HG03135 (cell line): ENCODE data around the gene MED14.
A peak's percentile ranks its signal among the peaks of the same experiment; 100 is the strongest.

Source experiments
- ATAC-seq: cut with Tn5 transposase; IDR thresholded peaks from one replicate; pipeline ENCODE4 v1.9.1; 2021; ENCODE audit warnings: mild to moderate bottlenecking, moderate library complexity; ENCODE audit not compliant: unreplicated experiment

Gene MED14

GRCh38 chrX:40671126-40671525 lies 64.2 kb downstream of the MED14 start:
- no peak for ATAC-seq

GRCh38 chrX:40663880-40664630 lies 71.3 kb downstream of the MED14 start:
- no peak for ATAC-seq

GRCh38 chrX:40663078-40663740 lies 72.1 kb downstream of the MED14 start:
- ATAC-seq: no peak

GRCh38 chrX:40661489-40661888 lies 73.9 kb downstream of the MED14 start:
- no peak for ATAC-seq

- ATAC-seq: no peak
These were observed 75.0 kb downstream of the MED14 start for GRCh38 chrX:40660381-40660780.

GRCh38 chrX:40653535-40653934 lies 81.8 kb downstream of the MED14 start:
- ATAC-seq: no peak

- ATAC-seq: no peak
These were observed 82.7 kb downstream of the MED14 start for GRCh38 chrX:40652664-40653063.

GRCh38 chrX:40651620-40652223 lies 83.6 kb downstream of the MED14 start:
- no peak for ATAC-seq

- ATAC-seq: peak; percentile 68
These were observed 87.8 kb downstream of the MED14 start, which contains the start of gene CXorf38 for GRCh38 chrX:40647307-40648197. Gene CXorf38 (minus strand): TSS chrX:40647561. CDS start chrX:40647520, 41 bp downstream.

GRCh38 chrX:40646489-40647306 lies 88.6 kb downstream of the MED14 start:
- ATAC-seq: peak; percentile 27

GRCh38 chrX:40644821-40645358 lies 90.5 kb downstream of the MED14 start:
- peak; percentile 37 for ATAC-seq

- ATAC-seq: no peak
These were observed 91.2 kb downstream of the MED14 start for GRCh38 chrX:40644176-40644575.

GRCh38 chrX:40637687-40638086 lies 97.7 kb downstream of the MED14 start:
- no peak for ATAC-seq

- ATAC-seq: no peak
These were observed 103.1 kb downstream of the MED14 start for GRCh38 chrX:40632199-40632598.

GRCh38 chrX:40628506-40628905 lies 106.8 kb downstream of the MED14 start:
- no peak for ATAC-seq

- ATAC-seq: no peak
These were observed 110.0 kb downstream of the MED14 start for GRCh38 chrX:40625294-40625693.

GRCh38 chrX:40623665-40624064 lies 111.7 kb downstream of the MED14 start:
- ATAC-seq: no peak

- ATAC-seq: no peak
These were observed 112.2 kb downstream of the MED14 start, which contains the start of gene MPC1L for GRCh38 chrX:40623139-40623536. Gene MPC1L (plus strand): TSS chrX:40623428. CDS start chrX:40623566, 138 bp downstream.

GRCh38 chrX:40622479-40623138 lies 112.7 kb downstream of the MED14 start:
- ATAC-seq: no peak
